Measurements from ENCODE around the gene KCNQ5.

GRCh38 chr6:72865467-72865866 lies 243.6 kb downstream of the KCNQ5 start:
- TF ChIP-seq CTCF (IDR thresholded peaks at IDR 0.05) (no peak), POLR2AphosphoS5 (IDR thresholded peaks at IDR 0.05) (no peak), POLR2A (IDR thresholded peaks at IDR 0.05) (no peak)
